Measurements from ENCODE around the gene NISCH. TPM values are rescaled to one million over a fixed set of nuclear protein-coding genes. Genes with fewer than 3 reads are reported as not detected.

The NISCH gene
- total RNA-seq, 1 experiment from 2014 or later: 48.6 TPM

GRCh38 chr3:52527732-52528585, 72.6 kb downstream of the NISCH start:
- DNase-seq (ENCODE audit: low spot score): no peak
- TSS peak; percentile 11 for BruUV-seq (replicated peaks)
- intact Hi-C loops (cut with micrococcal nuclease; ENCODE audit: unreplicated experiment): no loop called here
- ChIA-PET CTCF (no interaction called here), POLR2A (ENCODE audit: low non-redundant PET) (no interaction called here)
- no peak overlapping the region for H3K27ac ChIP-seq (ENCODE audit: low read depth, low read length, poor library complexity, severe bottlenecking)
- TF ChIP-seq CTCF (conservative IDR thresholded peaks at IDR 0.05; ENCODE audit: low read depth, low read length): no peak
- no peak for TF ChIP-seq EZH2 (IDR thresholded peaks at IDR 0.05; ENCODE audit: borderline replicate concordance, low read depth, low read length, poor library complexity, severe bottlenecking)
- peaks cover 5% of the 10 kb centered on the region for H3K4me1 ChIP-seq (ENCODE audit: insufficient read depth, low read length, poor library complexity, severe bottlenecking)
- H3K36me3 ChIP-seq (ENCODE audit: insufficient read depth, low read length, poor library complexity, severe bottlenecking): peaks cover 9% of the 10 kb centered on the region
- H3K27me3 ChIP-seq (replicated peaks; ENCODE audit: insufficient read depth, low read depth, low read length, poor library complexity): no peaks in the 10 kb centered on the region
- H3K9me3 ChIP-seq (ENCODE audit: low read depth, low read length, poor library complexity, severe bottlenecking): no peaks in the 10 kb centered on the region
- H3K4me3 ChIP-seq (ENCODE audit: low read depth, low read length, poor library complexity, severe bottlenecking): no peak overlapping the region

GRCh38 chr3:52528586-52529375, 73.4 kb downstream of the NISCH start:
- POLR2A ChIA-PET (ENCODE audit: low non-redundant PET): no interaction called here
- no peak overlapping the region for H3K4me3 ChIP-seq (ENCODE audit: low read depth, low read length, poor library complexity, severe bottlenecking)
- no peaks in the 10 kb centered on the region for H3K9me3 ChIP-seq (ENCODE audit: low read depth, low read length, poor library complexity, severe bottlenecking)
- H3K36me3 ChIP-seq (ENCODE audit: insufficient read depth, low read length, poor library complexity, severe bottlenecking): peaks cover 9% of the 10 kb centered on the region
- no peaks in the 10 kb centered on the region for H3K27me3 ChIP-seq (replicated peaks; ENCODE audit: insufficient read depth, low read depth, low read length, poor library complexity)
- no TSS peak for BruUV-seq (replicated peaks)
- H3K27ac ChIP-seq (ENCODE audit: low read depth, low read length, poor library complexity, severe bottlenecking): no peak overlapping the region
- CTCF ChIA-PET: no interaction called here
- DNase-seq (ENCODE audit: low spot score): no peak
- TF ChIP-seq CTCF (conservative IDR thresholded peaks at IDR 0.05; ENCODE audit: low read depth, low read length): no peak
- no peak for TF ChIP-seq EZH2 (IDR thresholded peaks at IDR 0.05; ENCODE audit: borderline replicate concordance, low read depth, low read length, poor library complexity, severe bottlenecking)
- H3K4me1 ChIP-seq (ENCODE audit: insufficient read depth, low read length, poor library complexity, severe bottlenecking): peaks cover 5% of the 10 kb centered on the region
- intact Hi-C loops (cut with micrococcal nuclease; ENCODE audit: unreplicated experiment): no loop called here

- no peak overlapping the region for H3K4me3 ChIP-seq (ENCODE audit: low read depth, low read length, poor library complexity, severe bottlenecking)
- no peaks in the 10 kb centered on the region for H3K9me3 ChIP-seq (ENCODE audit: low read depth, low read length, poor library complexity, severe bottlenecking)
- ChIA-PET POLR2A (ENCODE audit: low non-redundant PET) (no interaction called here), CTCF (no interaction called here)
- TF ChIP-seq EZH2 (IDR thresholded peaks at IDR 0.05; ENCODE audit: borderline replicate concordance, low read depth, low read length, poor library complexity, severe bottlenecking) (no peak), CTCF (conservative IDR thresholded peaks at IDR 0.05; ENCODE audit: low read depth, low read length) (no peak)
- DNase-seq (ENCODE audit: low spot score): no peak
- peaks cover 2% of the 10 kb centered on the region for H3K4me1 ChIP-seq (ENCODE audit: insufficient read depth, low read length, poor library complexity, severe bottlenecking)
- no peaks in the 10 kb centered on the region for H3K36me3 ChIP-seq (ENCODE audit: insufficient read depth, low read length, poor library complexity, severe bottlenecking)
- no TSS peak for BruUV-seq (replicated peaks)
- no peaks in the 10 kb centered on the region for H3K27me3 ChIP-seq (replicated peaks; ENCODE audit: insufficient read depth, low read depth, low read length, poor library complexity)
- no peak overlapping the region for H3K27ac ChIP-seq (ENCODE audit: low read depth, low read length, poor library complexity, severe bottlenecking)
- intact Hi-C loops (cut with micrococcal nuclease; ENCODE audit: unreplicated experiment): no loop called here
These were observed 74.3 kb downstream of the NISCH start for GRCh38 chr3:52529376-52530333.
